DND-41 (cell line): ENCODE data around the gene TRMT10A.

Experiments
- EZH2 ChIP-seq: IDR thresholded peaks from 3 replicates; pipeline ENCODE4 v1.6.1; 2012; ENCODE audit warnings: borderline replicate concordance, low read depth, mild to moderate bottlenecking, moderate library complexity, low read length, inconsistent platforms; ENCODE audit not compliant: severe bottlenecking
- TF ChIP-seq, protein P1 (sequence below): IDR thresholded peaks from 2 replicates; pipeline ENCODE4 v1.5.1; 2012; ENCODE audit warnings: borderline replicate concordance, low read length, moderate library complexity, mild to moderate bottlenecking; ENCODE audit not compliant: poor library complexity, severe bottlenecking; ENCODE audit errors: extremely low read depth

- TF ChIP-seq, protein P1, sequence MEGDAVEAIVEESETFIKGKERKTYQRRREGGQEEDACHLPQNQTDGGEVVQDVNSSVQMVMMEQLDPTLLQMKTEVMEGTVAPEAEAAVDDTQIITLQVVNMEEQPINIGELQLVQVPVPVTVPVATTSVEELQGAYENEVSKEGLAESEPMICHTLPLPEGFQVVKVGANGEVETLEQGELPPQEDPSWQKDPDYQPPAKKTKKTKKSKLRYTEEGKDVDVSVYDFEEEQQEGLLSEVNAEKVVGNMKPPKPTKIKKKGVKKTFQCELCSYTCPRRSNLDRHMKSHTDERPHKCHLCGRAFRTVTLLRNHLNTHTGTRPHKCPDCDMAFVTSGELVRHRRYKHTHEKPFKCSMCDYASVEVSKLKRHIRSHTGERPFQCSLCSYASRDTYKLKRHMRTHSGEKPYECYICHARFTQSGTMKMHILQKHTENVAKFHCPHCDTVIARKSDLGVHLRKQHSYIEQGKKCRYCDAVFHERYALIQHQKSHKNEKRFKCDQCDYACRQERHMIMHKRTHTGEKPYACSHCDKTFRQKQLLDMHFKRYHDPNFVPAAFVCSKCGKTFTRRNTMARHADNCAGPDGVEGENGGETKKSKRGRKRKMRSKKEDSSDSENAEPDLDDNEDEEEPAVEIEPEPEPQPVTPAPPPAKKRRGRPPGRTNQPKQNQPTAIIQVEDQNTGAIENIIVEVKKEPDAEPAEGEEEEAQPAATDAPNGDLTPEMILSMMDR = no peak
- no peak for TF ChIP-seq EZH2
These were observed 48.4 kb upstream of the TRMT10A start for GRCh38 chr4:99612281-99612680.
